Natural killer cell (primary cell): ENCODE data around the gene CSNK2A2. TPM values are rescaled to one million over a fixed set of nuclear protein-coding genes. Genes with fewer than 3 reads are reported as not detected.

Source experiments
- ATAC-seq, 3 donors: fragments of 150-1000 bp in 2 of 3; fragments of 200-7000 bp in 1 of 3; cut with Tn5 transposase; 1 replicate in 1 of 3; 2 replicates in 2 of 3; pipeline ENCODE4 v1.10.0; 2021; ENCODE audit warnings: mild to moderate bottlenecking in 2 of 3, moderate library complexity in 2 of 3
- DNase-seq, 2 donors: peaks; one replicate each; pipeline versions ENCODE4 v3.0.0 to v3.0.0-alpha.2; 2013 to 2021; ENCODE audit warnings: mixed read lengths in 1 of 2
- H3K27ac ChIP-seq: one replicate; pipeline ENCODE4 v1.5.1; 2013; ENCODE audit warnings: mild to moderate bottlenecking, low read length
- H3K27me3 ChIP-seq: one replicate; pipeline ENCODE4 v1.6.1; 2013; ENCODE audit warnings: low read length; ENCODE audit not compliant: control insufficient read depth, insufficient read depth
- H3K36me3 ChIP-seq: one replicate; pipeline ENCODE4 v1.6.1; 2013; ENCODE audit warnings: low read length; ENCODE audit not compliant: control insufficient read depth, insufficient read depth
- H3K4me1 ChIP-seq: one replicate; pipeline ENCODE4 v1.6.1; 2013; ENCODE audit warnings: low read length; ENCODE audit not compliant: control insufficient read depth, insufficient read depth
- H3K4me3 ChIP-seq: one replicate; pipeline ENCODE4 v1.5.1; 2013; ENCODE audit warnings: low read length
- H3K9me3 ChIP-seq: one replicate; pipeline ENCODE4 v1.6.1; 2013; ENCODE audit warnings: low read length; ENCODE audit not compliant: control insufficient read depth, insufficient read depth
- H3K27ac Mint-ChIP-seq, 2 donors: one replicate each; pipeline ENCODE4 v1.8.0; 2022; ENCODE audit warnings: mild to moderate bottlenecking in 2 of 2, mixed read lengths in 2 of 2, moderate library complexity in 1 of 2
- H3K27me3 Mint-ChIP-seq, 2 donors: one replicate each; pipeline ENCODE4 v1.8.0; 2022; ENCODE audit warnings: low read depth in 2 of 2, mixed read lengths in 2 of 2
- H3K36me3 Mint-ChIP-seq: one replicate; pipeline ENCODE4 v1.8.0; 2022; ENCODE audit warnings: mixed read lengths
- H3K4me1 Mint-ChIP-seq, 2 donors: one replicate each; pipeline ENCODE4 v1.8.0; 2022; ENCODE audit warnings: mixed read lengths in 2 of 2
- H3K4me3 Mint-ChIP-seq: one replicate; pipeline ENCODE4 v1.8.0; 2022; ENCODE audit warnings: mild to moderate bottlenecking, moderate library complexity, mixed read lengths
- H3K9me3 Mint-ChIP-seq, 2 donors: one replicate each; pipeline ENCODE4 v1.8.0; 2022; ENCODE audit warnings: mixed read lengths in 2 of 2
- CTCF ChIP-seq: fragments of 200-600 bp; IDR thresholded peaks from one replicate; pipeline ENCODE4 v1.8.0; 2022; ENCODE audit warnings: antibody characterized with exemption
- WGBS: methylation state at CpG from one replicate; pipeline ENCODE4 v1.1.7; 2013; ENCODE audit warnings: missing lambda C conversion rate; ENCODE audit not compliant: insufficient coverage; 5-methylcytosine and 5-hydroxymethylcytosine counted together
- intact Hi-C: fragments of 100-400 bp; cut with micrococcal nuclease; formaldehyde crosslinking; loops from one replicate; pipeline ENCODE4 v1.14.2; 2022
- total RNA-seq, 4 donors: library from RNA; stranded (reverse); fragments of 120-200 nt in 1 of 4; gene quantifications; one replicate each; pipeline versions ENCODE4 v1.2.3 to v1.2.4, GENCODE V29; 2013 to 2022

Gene CSNK2A2
- total RNA-seq, result 10 to 100 TPM; 53.2 to 61.1 (median 59.9) TPM
- 33.8 TPM for total RNA-seq (2013)

GRCh38 chr16:58198022-58198683 lies at the start of gene CSNK2A2:
Gene CSNK2A2 (minus strand): TSS chr16:58198106. CDS start chr16:58197736, 370 bp downstream.
- no peak within 1 kb of the TSS for H3K27ac ChIP-seq

GRCh38 chr16:58243528-58244004 lies 45.7 kb upstream of the CSNK2A2 start:
- Histone ChIP-seq H3K27me3 (peaks cover 2% of the 10 kb centered on the region), H3K27ac (no peak overlapping the region), H3K9me3 (no peaks in the 10 kb centered on the region), H3K4me1 (no peaks in the 10 kb centered on the region), H3K4me3 (no peak overlapping the region), H3K36me3 (no peaks in the 10 kb centered on the region)
- no peaks in the 10 kb centered on the region for H3K9me3 Mint-ChIP-seq
- DNase-seq, result no peak
- H3K4me1 Mint-ChIP-seq, result no peaks in the 10 kb centered on the region
- H3K4me3 Mint-ChIP-seq, result no peak overlapping the region
- H3K27ac Mint-ChIP-seq, result no peak overlapping the region
- peaks cover 5% of the 10 kb centered on the region for H3K36me3 Mint-ChIP-seq
- TF ChIP-seq CTCF, result no peak
- WGBS, result 73% methylated on average over 7 of the region's 8 CpGs
- peaks cover 42 to 67% of the 10 kb centered on the region in 2 donors for H3K27me3 Mint-ChIP-seq
- no peak for ATAC-seq
- intact Hi-C loops, result no loop called here

More at GRCh38 chr16:58198022-58198683, at the start of gene CSNK2A2:
- Histone ChIP-seq H3K4me3 (peak within 1 kb of the TSS; percentile 48), H3K4me1 (peaks cover 18% of the 10 kb centered on the region), H3K9me3 (no peaks in the 10 kb centered on the region), H3K27me3 (no peaks in the 10 kb centered on the region), H3K36me3 (peaks cover 22% of the 10 kb centered on the region)
- H3K4me1 Mint-ChIP-seq, result peaks cover 45 to 50% of the 10 kb centered on the region in 2 donors
- peaks cover 5 to 9% of the 10 kb centered on the region in 2 donors for H3K27me3 Mint-ChIP-seq
- peak within 1 kb of the TSS; percentile 89 for H3K4me3 Mint-ChIP-seq
- 2% methylated on average over 52 of the region's 52 CpGs for WGBS
- no peaks in the 10 kb centered on the region for H3K9me3 Mint-ChIP-seq
- DNase-seq, result peak; percentile 62 to 87
- H3K36me3 Mint-ChIP-seq, result no peaks in the 10 kb centered on the region
- intact Hi-C loops, result loop anchor here (10.0 kb wide), 1 partner anchor 173 kb away; the partner anchor contains the start of gene MMP15
- TF ChIP-seq CTCF, result no peak
- ATAC-seq, result peak; percentile 95 to 97 (median 96)
- peak within 1 kb of the TSS; percentile 58 to 84 for H3K27ac Mint-ChIP-seq

GRCh38 chr16:58236831-58237230 lies 38.9 kb upstream of the CSNK2A2 start:
- Histone ChIP-seq H3K27me3 (peaks cover 12% of the 10 kb centered on the region), H3K27ac (no peak overlapping the region), H3K9me3 (no peaks in the 10 kb centered on the region), H3K36me3 (no peaks in the 10 kb centered on the region), H3K4me1 (peaks cover 8% of the 10 kb centered on the region), H3K4me3 (no peak overlapping the region)
- DNase-seq (no peak), ATAC-seq (no peak)
- H3K4me1 Mint-ChIP-seq, result peaks cover 4 to 12% of the 10 kb centered on the region in 2 donors
- no peaks in the 10 kb centered on the region for H3K36me3 Mint-ChIP-seq
- H3K4me3 Mint-ChIP-seq, result no peak overlapping the region
- peaks cover 45% of the 10 kb centered on the region in 2 donors for H3K27me3 Mint-ChIP-seq
- 26% methylated on average over 5 of the region's 5 CpGs for WGBS
- intact Hi-C loops, result no loop called here
- H3K9me3 Mint-ChIP-seq, result no peaks in the 10 kb centered on the region
- TF ChIP-seq CTCF, result no peak
- H3K27ac Mint-ChIP-seq, result no peak overlapping the region
